Stomach (tissue), 9 donors: ENCODE results near the gene IGFBP3. TPM values are rescaled to one million over a fixed set of nuclear protein-coding genes. Genes with fewer than 3 reads are reported as not detected.

ENCODE experiments used
- DNase-seq, 2 donors: peaks; one replicate each; pipeline versions ENCODE4 v3.0.0 to v3.0.0-alpha.2; 2013 to 2019
- H3K27ac ChIP-seq, 5 donors: fragments of 200-600 bp in 4 of 5; sonication (generic) in 4 of 5; one replicate each; pipeline ENCODE4 v1.5.1; 2013 to 2019; ENCODE audit warnings: mild to moderate bottlenecking in 1 of 5, moderate library complexity in 1 of 5
- H3K27me3 ChIP-seq, 3 donors: fragments of 200-600 bp; sonication (generic); one replicate each; pipeline ENCODE4 v1.5.1; 2017 to 2019; ENCODE audit warnings: mixed run types in 1 of 3
- H3K36me3 ChIP-seq, 4 donors: fragments of 200-600 bp; sonication (generic); 1 replicate in 3 of 4; 2 replicates in 1 of 4; pipeline ENCODE4 v1.5.1; 2016 to 2019
- H3K4me1 ChIP-seq, 4 donors: fragments of 200-600 bp; sonication (generic); one replicate each; pipeline ENCODE4 v1.5.1; 2016 to 2019
- H3K4me3 ChIP-seq, 4 donors: fragments of 200-600 bp; sonication (generic) in 3 of 4; one replicate each; pipeline ENCODE4 v1.5.1; 2016 to 2019; ENCODE audit warnings: mild to moderate bottlenecking in 1 of 4
- H3K9me3 ChIP-seq, 4 donors: fragments of 200-600 bp; sonication (generic); one replicate each; pipeline ENCODE4 v1.5.1; 2016 to 2019
- EP300 ChIP-seq: sonication (generic); formaldehyde crosslinking; IDR thresholded peaks from one replicate; pipeline ENCODE4 v1.6.1; 2017; ENCODE audit warnings: antibody characterized with exemption
- POLR2A ChIP-seq, 4 donors: fragments of 450-650 bp; IDR thresholded peaks; one replicate each; pipeline ENCODE4 v1.6.1; 2016; ENCODE audit warnings: antibody characterized with exemption in 4 of 4, control low read depth in 2 of 4, mild to moderate bottlenecking in 1 of 4, moderate library complexity in 1 of 4
- POLR2AphosphoS5 ChIP-seq, 3 donors: sonication (generic); formaldehyde crosslinking; IDR thresholded peaks; one replicate each; pipeline ENCODE4 v1.6.1; 2016; ENCODE audit warnings: antibody characterized with exemption in 3 of 3
- WGBS, 5 donors: extraction: QIAGEN DNeasy Blood & Tissue Kit in 3 of 5; methylation state at CpG; one replicate each; pipeline versions ENCODE4 v1.1.5 to v1.1.7; 2013 to 2018; 5-methylcytosine and 5-hydroxymethylcytosine counted together
- intact Hi-C: fragments of 100-400 bp; cut with DNase I; formaldehyde crosslinking; loops from one replicate; pipeline ENCODE4 v1.15.1; 2023; ENCODE audit warnings: low total_unique reads
- polyA plus RNA-seq, 3 donors: library from polyadenylated mRNA; stranded (reverse); fragments of 200-250 nt; gene quantifications; one replicate each; pipeline ENCODE4 v1.2.3, GENCODE V29; 2013
- total RNA-seq, 5 donors: library from RNA; depleted of rRNA; stranded (reverse); fragments of >200 nt; gene quantifications; one replicate each; pipeline versions ENCODE4 v1.1.0 to v1.2.3, GENCODE V29; 2014 to 2016
- TF ChIP-seq, protein P1 (sequence below), 7 experiments: fragments of 450-650 bp in 4 of 7; fragments of 200-600 bp in 3 of 7; sonication (generic) in 3 of 7; IDR thresholded peaks; one replicate each; pipeline ENCODE4 v1.5.1; 2016 to 2019; ENCODE audit warnings: antibody characterized with exemption in 7 of 7, control low read depth in 2 of 7, mild to moderate bottlenecking in 1 of 7
- donor health status: healthy with polysubstance abuse.
- donor health status: Bipolar disorder and iron deficiency.
- donor health status: healthy.

IGFBP3 gene
- total and polyA plus RNA-seq, 8 donors = 12.1 to 218 (median 53.9) TPM

DNA sequence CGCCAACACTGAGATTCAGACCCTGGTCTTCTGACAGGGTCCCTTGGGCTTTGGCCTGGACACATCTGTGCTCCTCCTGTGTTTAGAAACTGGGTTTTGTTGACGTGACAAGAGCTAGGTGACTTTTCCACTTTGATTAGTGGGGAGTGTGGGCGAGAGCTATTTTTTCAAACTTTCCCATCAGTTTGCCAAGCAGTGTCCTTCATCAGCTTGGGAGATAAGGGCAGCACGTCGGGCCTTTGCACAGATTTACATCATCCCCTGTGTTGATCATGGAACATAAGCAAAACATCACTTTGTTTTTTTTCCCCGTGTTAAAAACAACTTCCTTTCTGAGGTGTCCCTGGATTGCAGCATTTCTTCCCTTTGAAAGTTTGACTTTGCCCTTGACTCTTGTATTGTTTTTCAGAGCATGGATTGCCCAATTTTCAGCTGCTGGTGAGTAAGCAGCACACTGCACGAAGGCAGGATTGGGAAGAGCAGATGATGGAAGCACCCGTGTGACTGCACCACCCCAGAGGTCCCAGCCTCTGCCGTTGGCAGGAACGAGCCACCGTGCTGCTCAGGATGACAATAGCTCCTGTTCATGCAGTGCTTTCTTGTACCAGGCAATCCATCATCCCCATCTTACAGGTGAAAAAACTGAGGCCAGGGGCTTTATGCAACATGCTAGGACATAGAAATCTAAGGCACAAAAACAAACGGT is 39.2 kb downstream of the IGFBP3 start:
- Histone ChIP-seq H3K4me3 (no peak overlapping the region), H3K27me3 (peaks cover 0 to 38% (median 3%) of the 10 kb centered on the region in 3 donors), H3K36me3 (no peaks in the 10 kb centered on the region), H3K4me1 (no peaks in the 10 kb centered on the region), H3K27ac (no peak overlapping the region), H3K9me3 (peaks cover 0 to 21% (median 17%) of the 10 kb centered on the region in 4 donors)
- no peak for DNase-seq
- intact Hi-C loops = no loop called here
- WGBS, 5 donors = 59 to 70% (median 68%) methylated on average over 12 of the region's 12 CpGs
- no peak for TF ChIP-seq POLR2AphosphoS5 (IDR thresholded peaks at IDR 0.05)

DNA sequence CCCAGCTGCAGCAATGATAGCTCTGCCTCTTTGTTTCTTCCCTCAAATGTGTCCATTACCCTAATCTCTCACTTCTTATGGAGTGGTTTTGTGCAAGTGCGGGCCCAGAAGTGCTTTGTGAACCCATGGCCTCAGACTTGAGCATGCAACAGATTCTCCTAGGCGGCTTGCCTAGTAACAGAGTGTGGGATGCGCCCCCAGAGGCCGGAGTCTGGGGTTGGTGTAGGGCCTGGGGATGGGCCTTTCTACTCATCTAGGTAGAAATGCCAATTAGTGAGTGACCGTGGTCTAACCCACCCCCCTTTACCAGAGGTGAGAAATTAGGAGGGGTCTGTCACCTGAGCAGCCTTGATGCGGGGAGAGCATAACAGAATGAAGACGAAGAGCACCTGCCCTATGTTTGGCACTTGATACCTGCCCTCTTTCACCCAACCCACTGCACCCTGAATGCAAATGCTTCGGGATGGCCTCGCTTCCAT is 39.8 kb downstream of the IGFBP3 start:
- DNase-seq = no peak
- Histone ChIP-seq H3K27ac (no peak overlapping the region), H3K9me3 (peaks cover 0 to 21% (median 17%) of the 10 kb centered on the region in 4 donors), H3K4me1 (no peaks in the 10 kb centered on the region), H3K4me3 (no peak overlapping the region), H3K27me3 (peaks cover 0 to 32% (median 3%) of the 10 kb centered on the region in 3 donors), H3K36me3 (no peaks in the 10 kb centered on the region)
- intact Hi-C loops = no loop called here
- 83 to 91% (median 86%) methylated on average over 8 to 9 of the region's 9 CpGs for WGBS, 5 donors
- TF ChIP-seq POLR2A (IDR thresholded peaks at IDR 0.05) = no peak

DNA sequence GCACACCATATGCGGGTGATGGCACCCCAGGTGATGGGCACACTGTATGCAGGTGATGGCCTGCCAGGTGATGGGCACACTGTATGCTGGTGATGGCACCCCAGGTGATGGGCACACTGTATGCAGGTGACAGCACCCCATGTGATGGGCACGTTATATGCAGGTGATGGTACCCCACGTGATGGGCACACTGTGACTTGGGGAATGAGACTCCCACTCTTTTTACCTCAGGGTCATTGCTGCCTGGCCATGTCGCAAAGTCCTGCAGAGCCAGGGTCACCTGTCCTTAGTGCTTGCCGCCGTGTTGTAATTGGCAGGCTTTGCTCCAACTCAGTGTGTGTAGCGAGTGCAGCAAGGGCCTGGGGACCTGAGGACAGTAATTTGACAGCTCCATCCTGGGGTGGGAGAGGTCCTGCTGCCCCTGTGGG is 40.6 kb downstream of the IGFBP3 start:
- H3K9me3 ChIP-seq = peaks cover 0 to 21% (median 17%) of the 10 kb centered on the region in 4 donors
- 74 to 91% (median 83%) methylated on average over 3 to 7 of the region's 7 CpGs for WGBS, 5 donors
- no peaks in the 10 kb centered on the region for H3K4me1 ChIP-seq
- no peak overlapping the region for H3K4me3 ChIP-seq
- H3K27ac ChIP-seq = no peak overlapping the region
- H3K36me3 ChIP-seq = no peaks in the 10 kb centered on the region
- no peak for DNase-seq
- TF ChIP-seq POLR2A (IDR thresholded peaks at IDR 0.05) (no peak), EP300 (no peak)
- intact Hi-C loops = no loop called here
- H3K27me3 ChIP-seq = peaks cover 0 to 23% (median 3%) of the 10 kb centered on the region in 3 donors

DNA sequence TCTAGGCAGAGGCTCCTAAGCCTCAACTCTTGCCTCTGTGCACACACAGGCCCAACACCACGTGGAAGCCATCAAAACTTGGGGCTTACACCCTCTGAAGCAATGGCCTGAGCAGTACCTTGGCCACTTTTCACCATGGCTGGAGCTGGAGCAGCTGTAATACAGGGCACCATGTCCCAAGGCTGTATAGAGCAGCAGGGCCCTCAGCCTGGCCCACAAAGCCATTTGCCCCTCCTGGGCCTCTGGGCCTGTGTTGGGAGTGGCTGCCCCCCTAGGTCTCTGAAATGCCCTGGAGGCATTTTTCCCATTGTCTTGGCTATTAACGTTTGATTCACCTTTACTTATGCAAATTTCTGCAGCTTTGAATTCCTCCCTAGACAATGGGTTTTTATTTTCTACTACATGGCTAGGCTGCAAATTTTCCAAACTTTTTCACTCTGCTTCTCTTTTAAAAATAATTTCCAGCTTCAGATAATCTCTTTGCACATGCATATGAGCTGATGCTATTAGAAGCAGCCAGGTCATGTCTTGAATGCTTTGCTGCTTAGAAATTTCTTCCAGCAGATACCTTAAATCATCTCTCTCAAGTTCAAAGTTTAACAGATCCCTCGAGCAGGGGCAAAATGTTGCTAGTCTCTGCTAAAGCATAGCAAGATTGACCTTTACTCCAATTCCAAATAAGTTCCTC is 42.5 kb downstream of the IGFBP3 start:
- intact Hi-C loops = no loop called here
- WGBS, 5 donors = 33 to 50% (median 38%) methylated on average over 3 of the region's 3 CpGs

DNA sequence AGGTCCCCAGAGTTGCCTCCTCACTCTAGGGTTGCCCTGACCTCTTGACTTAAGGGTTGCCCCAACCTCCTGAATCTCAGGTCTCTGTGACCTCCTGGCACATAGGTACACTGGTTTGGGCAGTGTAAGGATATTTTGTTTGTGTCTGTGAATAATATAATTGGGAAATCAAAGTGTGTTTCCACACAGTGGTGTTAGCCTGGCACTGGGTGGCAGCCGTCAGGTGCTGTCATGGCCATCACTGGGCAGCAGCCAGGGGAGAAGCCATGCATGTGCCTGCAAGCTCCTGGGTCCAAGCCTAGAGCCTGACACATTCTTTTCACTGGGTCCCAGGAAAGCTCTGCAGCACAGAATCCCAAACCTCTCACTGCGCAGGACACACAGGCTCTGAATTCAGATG is 44.6 kb downstream of the IGFBP3 start:
- intact Hi-C loops = no loop called here
- WGBS, 5 donors = 92 to 98% (median 94%) methylated on average over 1 to 2 of the region's 2 CpGs
- peaks cover 0 to 21% (median 17%) of the 10 kb centered on the region in 4 donors for H3K9me3 ChIP-seq
- H3K4me1 ChIP-seq = no peaks in the 10 kb centered on the region
- H3K36me3 ChIP-seq = no peaks in the 10 kb centered on the region
- TF ChIP-seq POLR2A (IDR thresholded peaks at IDR 0.05) (no peak), EP300 (no peak), POLR2AphosphoS5 (IDR thresholded peaks at IDR 0.05) (no peak)
- TF ChIP-seq, protein P1, sequence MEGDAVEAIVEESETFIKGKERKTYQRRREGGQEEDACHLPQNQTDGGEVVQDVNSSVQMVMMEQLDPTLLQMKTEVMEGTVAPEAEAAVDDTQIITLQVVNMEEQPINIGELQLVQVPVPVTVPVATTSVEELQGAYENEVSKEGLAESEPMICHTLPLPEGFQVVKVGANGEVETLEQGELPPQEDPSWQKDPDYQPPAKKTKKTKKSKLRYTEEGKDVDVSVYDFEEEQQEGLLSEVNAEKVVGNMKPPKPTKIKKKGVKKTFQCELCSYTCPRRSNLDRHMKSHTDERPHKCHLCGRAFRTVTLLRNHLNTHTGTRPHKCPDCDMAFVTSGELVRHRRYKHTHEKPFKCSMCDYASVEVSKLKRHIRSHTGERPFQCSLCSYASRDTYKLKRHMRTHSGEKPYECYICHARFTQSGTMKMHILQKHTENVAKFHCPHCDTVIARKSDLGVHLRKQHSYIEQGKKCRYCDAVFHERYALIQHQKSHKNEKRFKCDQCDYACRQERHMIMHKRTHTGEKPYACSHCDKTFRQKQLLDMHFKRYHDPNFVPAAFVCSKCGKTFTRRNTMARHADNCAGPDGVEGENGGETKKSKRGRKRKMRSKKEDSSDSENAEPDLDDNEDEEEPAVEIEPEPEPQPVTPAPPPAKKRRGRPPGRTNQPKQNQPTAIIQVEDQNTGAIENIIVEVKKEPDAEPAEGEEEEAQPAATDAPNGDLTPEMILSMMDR (IDR thresholded peaks at IDR 0.05) = no peak
- no peak overlapping the region for H3K27ac ChIP-seq
- no peak for DNase-seq
- H3K4me3 ChIP-seq = no peak overlapping the region
- no peaks in the 10 kb centered on the region for H3K27me3 ChIP-seq

More for the DNA sequence above, 42.5 kb downstream of the IGFBP3 start:
- Histone ChIP-seq H3K4me3 (no peak overlapping the region), H3K27me3 (peaks cover 0 to 5% (median 0%) of the 10 kb centered on the region in 3 donors), H3K36me3 (no peaks in the 10 kb centered on the region), H3K27ac (no peak overlapping the region), H3K4me1 (no peaks in the 10 kb centered on the region), H3K9me3 (peaks cover 0 to 21% (median 17%) of the 10 kb centered on the region in 4 donors)
- no peak for DNase-seq
- no peak for TF ChIP-seq POLR2AphosphoS5 (IDR thresholded peaks at IDR 0.05)

DNA sequence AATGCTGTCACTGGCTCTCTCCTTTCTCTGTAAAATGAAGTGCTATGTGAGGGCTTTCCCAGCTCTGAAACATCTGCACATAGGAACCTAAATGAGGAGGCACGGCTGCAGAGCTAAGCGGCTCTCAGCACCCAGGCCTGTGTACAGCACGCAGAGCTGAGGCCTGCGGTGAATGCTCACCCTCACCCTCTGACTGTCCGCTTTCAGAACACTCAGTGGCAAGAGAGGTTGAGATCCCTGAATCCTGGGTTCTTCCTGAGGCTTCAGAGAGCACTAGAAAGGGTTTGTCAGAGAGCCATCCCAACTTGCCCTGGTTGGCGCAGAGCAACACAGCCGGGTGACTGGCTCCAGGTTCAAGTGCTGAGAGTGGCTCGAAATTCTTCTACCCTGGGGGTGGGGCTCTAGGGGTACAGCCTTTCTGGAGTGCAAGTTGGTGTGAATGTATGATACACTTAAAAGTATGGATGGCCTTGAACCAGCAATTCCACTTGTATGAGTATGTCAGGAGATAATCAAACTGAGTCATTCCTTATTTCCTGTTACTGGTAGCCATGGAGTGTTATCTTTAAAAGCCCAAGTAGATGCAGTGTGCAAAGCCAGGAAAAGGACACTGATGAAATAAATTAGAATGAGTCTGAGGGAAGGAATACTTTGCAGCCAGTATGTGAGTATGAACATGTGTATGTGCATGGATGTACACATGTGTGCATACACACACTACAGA is 46.5 kb downstream of the IGFBP3 start:
- Histone ChIP-seq H3K9me3 (peaks cover 0 to 20% (median 17%) of the 10 kb centered on the region in 4 donors), H3K4me3 (no peak overlapping the region), H3K27me3 (no peaks in the 10 kb centered on the region), H3K36me3 (no peaks in the 10 kb centered on the region), H3K4me1 (no peaks in the 10 kb centered on the region), H3K27ac (no peak overlapping the region)
- no peak for DNase-seq
- intact Hi-C loops = no loop called here
- 83 to 93% (median 92%) methylated on average over 4 to 8 of the region's 8 CpGs for WGBS, 5 donors
- TF ChIP-seq, protein P1 (IDR thresholded peaks at IDR 0.05) = no peak
- TF ChIP-seq POLR2AphosphoS5 (IDR thresholded peaks at IDR 0.05) (no peak), EP300 (no peak), POLR2A (IDR thresholded peaks at IDR 0.05) (no peak)
